H9 (cell line): Measurements from ENCODE around the gene CD84. TPM values are rescaled to one million over a fixed set of nuclear protein-coding genes. Genes with fewer than 3 reads are reported as not detected.

ENCODE experiments used
- DNase-seq: peaks from one replicate; pipeline ENCODE4 v3.0.0-alpha.2; 2017
- H2AFZ ChIP-seq: one replicate; pipeline ENCODE4 v1.6.1; 2013; ENCODE audit warnings: mild to moderate bottlenecking, low read length, control low read depth, moderate library complexity
- H2AK5ac ChIP-seq: 2 replicates; pipeline ENCODE4 v1.6.1; 2013; ENCODE audit warnings: low read length, control low read depth, mixed read lengths; ENCODE audit not compliant: insufficient read length
- H2BK120ac ChIP-seq: one replicate; pipeline ENCODE4 v1.6.1; 2013; ENCODE audit warnings: low read depth, mild to moderate bottlenecking, low read length, control low read depth, inconsistent platforms; ENCODE audit not compliant: poor library complexity, severe bottlenecking
- H2BK12ac ChIP-seq: 2 replicates; pipeline ENCODE4 v1.6.1; 2013; ENCODE audit warnings: low read length, control low read depth, mixed read lengths, low read depth; ENCODE audit not compliant: insufficient read length
- H2BK15ac ChIP-seq: 2 replicates; pipeline ENCODE4 v1.6.1; 2013; ENCODE audit warnings: low read depth, low read length, control low read depth
- H2BK20ac ChIP-seq: one replicate; pipeline ENCODE4 v1.6.1; 2013; ENCODE audit warnings: low read depth, mild to moderate bottlenecking, low read length, control low read depth, inconsistent platforms; ENCODE audit not compliant: poor library complexity, severe bottlenecking
- H2BK5ac ChIP-seq: 2 replicates; pipeline ENCODE4 v1.6.1; 2013; ENCODE audit warnings: low read length, control low read depth, mixed read lengths; ENCODE audit not compliant: insufficient read length
- H3K14ac ChIP-seq: 2 replicates; pipeline ENCODE4 v1.6.1; 2013; ENCODE audit warnings: low read length, control low read depth; ENCODE audit not compliant: insufficient read depth
- H3K18ac ChIP-seq: 2 replicates; pipeline ENCODE4 v1.6.1; 2013; ENCODE audit warnings: low read depth, mild to moderate bottlenecking, mixed read lengths, low read length, control low read depth; ENCODE audit not compliant: insufficient read length
- H3K23ac ChIP-seq: 2 replicates; pipeline ENCODE4 v1.6.1; 2013; ENCODE audit warnings: low read length, control low read depth, mixed read lengths, low read depth; ENCODE audit not compliant: insufficient read length
- H3K23me2 ChIP-seq: 2 replicates; pipeline ENCODE4 v1.6.1; 2013; ENCODE audit warnings: low read depth, mild to moderate bottlenecking, mixed read lengths, low read length, control low read depth; ENCODE audit not compliant: insufficient read length, poor library complexity, severe bottlenecking
- H3K27ac ChIP-seq: 2 replicates; pipeline ENCODE4 v1.5.1; 2013; ENCODE audit warnings: low read length, control low read depth, mixed read lengths, low read depth; ENCODE audit not compliant: insufficient read length
- H3K27me3 ChIP-seq: 2 replicates; pipeline ENCODE4 v1.6.1; 2013; ENCODE audit warnings: low read length, control low read depth, inconsistent platforms; ENCODE audit not compliant: insufficient read depth
- H3K4ac ChIP-seq: 2 replicates; pipeline ENCODE4 v1.6.1; 2013; ENCODE audit warnings: low read depth, mild to moderate bottlenecking, control low read depth, inconsistent platforms, low read length, moderate library complexity
- H3K4me1 ChIP-seq: 2 replicates; pipeline ENCODE4 v1.6.1; 2013; ENCODE audit warnings: low read length, control low read depth, inconsistent platforms; ENCODE audit not compliant: insufficient read depth
- H3K4me2 ChIP-seq: 2 replicates; pipeline ENCODE4 v1.6.1; 2013; ENCODE audit warnings: low read length, control low read depth, mixed read lengths; ENCODE audit not compliant: insufficient read length, insufficient read depth
- H3K56ac ChIP-seq: 2 replicates; pipeline ENCODE4 v1.6.1; 2013; ENCODE audit warnings: low read depth, mild to moderate bottlenecking, mixed read lengths, low read length, control low read depth; ENCODE audit not compliant: insufficient read length
- H3K79me1 ChIP-seq: 2 replicates; pipeline ENCODE4 v1.6.1; 2013; ENCODE audit warnings: low read depth, mild to moderate bottlenecking, moderate library complexity, low read length, control low read depth, inconsistent platforms; ENCODE audit not compliant: insufficient read depth, poor library complexity, severe bottlenecking
- H3K79me2 ChIP-seq: 2 replicates; pipeline ENCODE4 v1.6.1; 2013; ENCODE audit warnings: low read length, control low read depth, inconsistent platforms; ENCODE audit not compliant: insufficient read depth
- H3K9ac ChIP-seq: 2 replicates; pipeline ENCODE4 v1.6.1; 2013; ENCODE audit warnings: low read length, control low read depth, mixed read lengths; ENCODE audit not compliant: insufficient read length; ENCODE audit errors: extremely low read depth
- H3K9me3 ChIP-seq: one replicate; pipeline ENCODE4 v1.6.1; 2013; ENCODE audit warnings: low read depth, low read length, inconsistent platforms; ENCODE audit not compliant: control insufficient read depth
- H3T11ph ChIP-seq: one replicate; pipeline ENCODE4 v1.6.1; 2013; ENCODE audit warnings: mild to moderate bottlenecking, low read length, control low read depth, inconsistent platforms
- H4K20me1 ChIP-seq: one replicate; pipeline ENCODE4 v1.6.1; 2013; ENCODE audit not compliant: control insufficient read depth, insufficient read length, insufficient read depth
- H4K5ac ChIP-seq: 2 replicates; pipeline ENCODE4 v1.6.1; 2013; ENCODE audit warnings: low read depth, mild to moderate bottlenecking, mixed read lengths, low read length, control low read depth; ENCODE audit not compliant: insufficient read length
- H4K8ac ChIP-seq: replicated peaks from 2 replicates; pipeline ENCODE4 v1.6.1; 2013; ENCODE audit warnings: low read length, control low read depth, mixed read lengths, low read depth; ENCODE audit not compliant: insufficient read length
- H4K91ac ChIP-seq: 2 replicates; pipeline ENCODE4 v1.6.1; 2013; ENCODE audit warnings: low read depth, mild to moderate bottlenecking, moderate library complexity, mixed read lengths, low read length, control low read depth; ENCODE audit not compliant: insufficient read length
- H3K27ac Mint-ChIP-seq, 3 experiments: 2 replicates in 2 of 3; 3 replicates in 1 of 3; pipeline ENCODE4 v1.8.0; 2020 to 2021; ENCODE audit warnings: mixed read lengths in 3 of 3, mild to moderate bottlenecking in 1 of 3, moderate library complexity in 1 of 3
- H3K27me3 Mint-ChIP-seq: 2 replicates; pipeline ENCODE4 v1.8.0; 2021; ENCODE audit warnings: low read depth, mild to moderate bottlenecking, moderate library complexity, mixed read lengths
- H3K36me3 Mint-ChIP-seq, 3 experiments: 2 replicates in 2 of 3; 3 replicates in 1 of 3; pipeline ENCODE4 v1.8.0; 2020 to 2021; ENCODE audit warnings: low read depth in 3 of 3, mixed read lengths in 3 of 3; ENCODE audit not compliant: insufficient read depth in 1 of 3
- H3K4me1 Mint-ChIP-seq, 2 experiments: 2 replicates each; pipeline ENCODE4 v1.8.0; 2020; ENCODE audit warnings: mixed read lengths in 2 of 2
- H3K4me3 Mint-ChIP-seq, 2 experiments: 2 replicates in 1 of 2; 3 replicates in 1 of 2; pipeline ENCODE4 v1.8.0; 2020 to 2021; ENCODE audit warnings: mild to moderate bottlenecking in 2 of 2, mixed read lengths in 2 of 2, moderate library complexity in 1 of 2
- H3K9me3 Mint-ChIP-seq, 2 experiments: 2 replicates in 1 of 2; 3 replicates in 1 of 2; pipeline ENCODE4 v1.8.0; 2020; ENCODE audit warnings: mild to moderate bottlenecking in 2 of 2, mixed read lengths in 2 of 2, moderate library complexity in 1 of 2
- CTCF ChIP-seq: fragments of 200-600 bp; sonication (generic); conservative IDR thresholded peaks from 3 replicates; pipeline ENCODE4 v1.8.0; 2021; ENCODE audit warnings: antibody characterized with exemption, mild to moderate bottlenecking
- WGBS: extraction: QIAGEN DNeasy Blood & Tissue Kit; methylation state at CpG from one replicate; pipeline ENCODE4 v1.1.7; 2013; ENCODE audit warnings: missing lambda C conversion rate, low lambda C conversion rate, mixed read lengths; ENCODE audit not compliant: insufficient read length; ENCODE audit errors: extremely low coverage; 5-methylcytosine and 5-hydroxymethylcytosine counted together
- total RNA-seq: library from RNA; stranded (reverse); gene quantifications from 2 replicates; pipeline ENCODE4 v1.2.1, GENCODE V29; 2021

The CD84 gene
- total RNA-seq, 1 experiment from 2014 or later = not detected

GRCh38 chr1:160623227-160623633, 43.9 kb upstream of the CD84 start:
- Histone ChIP-seq H3T11ph (no peak overlapping the region), H2BK5ac (no peak overlapping the region), H4K91ac (no peak overlapping the region), H4K8ac (no peak overlapping the region), H3K23me2 (no peaks in the 10 kb centered on the region), H3K9ac (no peak overlapping the region), H3K27me3 (no peaks in the 10 kb centered on the region), H3K79me1 (no peaks in the 10 kb centered on the region), H2BK120ac (no peak overlapping the region), H3K9me3 (no peaks in the 10 kb centered on the region), H3K18ac (no peak overlapping the region), H3K4ac (no peak overlapping the region), H3K4me1 (no peaks in the 10 kb centered on the region), H3K23ac (no peak overlapping the region), H2BK15ac (no peak overlapping the region), H3K27ac (no peak overlapping the region), H3K14ac (no peak overlapping the region), H3K4me2 (no peak overlapping the region), H4K20me1 (no peaks in the 10 kb centered on the region), H2BK12ac (no peak overlapping the region), H2AFZ (no peak overlapping the region), H4K5ac (no peak overlapping the region), H3K56ac (no peak overlapping the region), H2BK20ac (no peak overlapping the region), H2AK5ac (no peak overlapping the region), H3K79me2 (no peaks in the 10 kb centered on the region)
- peaks cover 4 to 6% (median 6%) of the 10 kb centered on the region in 3 experiments; a peak in 6 of 7 replicates for H3K36me3 Mint-ChIP-seq
- no CpG with 5 or more reads among the region's 3 CpGs for WGBS
- TF ChIP-seq CTCF = no peak
- H3K9me3 Mint-ChIP-seq = peaks cover 0 to 4% of the 10 kb centered on the region in 2 experiments; a peak in 3 of 5 replicates
- DNase-seq = no peak
- H3K4me3 Mint-ChIP-seq = no peak overlapping the region
- H3K4me1 Mint-ChIP-seq = peaks cover 0 to 9% of the 10 kb centered on the region in 2 experiments; a peak in 2 of 4 replicates
- no peaks in the 10 kb centered on the region for H3K27me3 Mint-ChIP-seq
- H3K27ac Mint-ChIP-seq = no peak overlapping the region; a peak in 1 of 7 replicates
